NCI-H2196 treated with DMSO at 0.1 percent for 48 hours (cell line): ENCODE results near the gene SPATA20.

Experiments used
- DNase-seq: peaks from one replicate; lab custom pipeline; 2025; ENCODE audit not compliant: unreplicated experiment; lab: John Stamatoyannopoulos, UW

SPATA20 gene

DNA sequence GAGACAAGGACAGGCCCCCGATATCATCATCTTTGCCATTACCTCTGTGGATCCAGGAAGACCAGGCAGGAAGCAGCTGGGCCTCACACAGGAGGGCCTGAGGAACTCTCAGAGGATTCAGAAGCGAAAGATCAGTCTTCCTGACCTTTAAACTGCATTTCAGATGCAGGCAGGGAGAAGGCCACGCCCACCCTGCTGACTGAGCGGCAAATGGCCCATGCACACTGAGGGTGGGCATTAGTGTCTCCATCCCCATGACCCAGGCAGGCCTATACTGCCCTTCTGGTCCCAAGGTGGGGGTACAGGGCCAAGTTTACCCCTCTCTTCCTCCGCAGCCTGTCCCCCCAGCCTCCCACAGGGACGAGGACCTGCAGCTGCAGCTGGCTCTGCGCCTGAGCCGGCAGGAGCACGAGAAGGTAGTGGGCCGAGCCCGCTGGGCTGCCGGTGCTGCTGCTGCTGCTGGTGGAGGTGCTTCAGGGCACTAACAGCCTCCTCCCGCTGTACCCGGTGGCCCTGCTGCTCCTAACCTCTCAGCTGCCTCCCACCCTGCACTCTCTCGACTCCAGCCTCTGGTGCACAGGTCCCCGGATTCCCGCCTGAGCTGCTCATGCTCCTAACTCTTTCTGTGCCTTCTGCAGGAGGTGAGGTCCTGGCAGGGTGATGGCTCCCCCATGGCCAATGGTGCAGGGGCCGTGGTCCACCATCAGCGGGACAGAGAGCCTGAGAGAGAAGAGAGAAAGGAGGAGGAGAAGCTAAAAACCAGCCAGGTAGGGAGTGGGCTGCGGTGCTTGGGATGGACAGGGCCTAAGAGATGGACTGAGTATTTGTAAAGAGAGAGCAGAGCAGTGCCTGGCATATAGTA is 8.2 kb upstream of the SPATA20 start:
- no peak for DNase-seq

DNA sequence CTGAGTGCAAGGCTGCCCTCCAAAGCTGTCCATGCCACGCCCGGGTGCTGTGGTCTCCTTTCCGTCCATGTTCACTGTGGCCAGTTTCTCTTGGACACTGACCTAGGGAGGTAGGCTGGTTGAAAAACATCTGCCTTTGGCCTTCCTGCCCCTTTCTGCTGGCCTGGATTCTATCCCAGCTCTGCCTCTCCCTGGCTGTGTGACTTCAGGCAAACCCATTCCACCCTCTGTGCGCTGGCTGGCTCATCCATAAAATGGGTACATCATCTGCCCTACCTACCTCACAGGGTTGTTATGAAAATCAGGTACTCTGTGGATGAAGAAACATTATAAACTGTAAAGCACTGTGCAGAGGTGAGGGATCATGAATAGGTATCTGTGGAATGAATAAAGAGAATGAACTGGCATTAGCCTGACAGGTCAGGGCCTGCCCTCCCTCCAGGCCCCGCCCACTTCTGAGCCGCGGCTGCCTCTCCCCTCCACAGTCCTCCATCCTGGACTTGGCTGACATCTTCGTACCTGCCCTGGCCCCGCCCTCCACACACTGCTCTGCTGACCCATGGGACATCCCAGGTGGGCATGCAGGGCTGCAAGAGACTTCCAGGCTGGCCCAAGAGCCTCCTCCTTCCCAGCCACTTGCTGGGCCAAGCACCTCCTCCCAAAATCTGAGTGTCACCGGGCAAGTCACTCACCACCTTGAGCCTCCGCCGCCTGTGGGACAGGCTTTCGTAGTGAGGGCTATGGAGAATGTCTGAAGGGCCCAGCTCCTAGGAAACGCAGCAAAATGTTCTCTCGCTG is 7.0 kb upstream of the SPATA20 start:
- peak; percentile 39 for DNase-seq

- DNase-seq, result no peak
Observed at GRCh38 chr17:50540560-50541401, 6.2 kb upstream of the SPATA20 start.

GRCh38 chr17:50541402-50541715 is 5.6 kb upstream of the SPATA20 start:
- DNase-seq, result no peak

- peak; percentile 53 for DNase-seq
Observed at GRCh38 chr17:50541716-50542688, 5.0 kb upstream of the SPATA20 start.

DNA sequence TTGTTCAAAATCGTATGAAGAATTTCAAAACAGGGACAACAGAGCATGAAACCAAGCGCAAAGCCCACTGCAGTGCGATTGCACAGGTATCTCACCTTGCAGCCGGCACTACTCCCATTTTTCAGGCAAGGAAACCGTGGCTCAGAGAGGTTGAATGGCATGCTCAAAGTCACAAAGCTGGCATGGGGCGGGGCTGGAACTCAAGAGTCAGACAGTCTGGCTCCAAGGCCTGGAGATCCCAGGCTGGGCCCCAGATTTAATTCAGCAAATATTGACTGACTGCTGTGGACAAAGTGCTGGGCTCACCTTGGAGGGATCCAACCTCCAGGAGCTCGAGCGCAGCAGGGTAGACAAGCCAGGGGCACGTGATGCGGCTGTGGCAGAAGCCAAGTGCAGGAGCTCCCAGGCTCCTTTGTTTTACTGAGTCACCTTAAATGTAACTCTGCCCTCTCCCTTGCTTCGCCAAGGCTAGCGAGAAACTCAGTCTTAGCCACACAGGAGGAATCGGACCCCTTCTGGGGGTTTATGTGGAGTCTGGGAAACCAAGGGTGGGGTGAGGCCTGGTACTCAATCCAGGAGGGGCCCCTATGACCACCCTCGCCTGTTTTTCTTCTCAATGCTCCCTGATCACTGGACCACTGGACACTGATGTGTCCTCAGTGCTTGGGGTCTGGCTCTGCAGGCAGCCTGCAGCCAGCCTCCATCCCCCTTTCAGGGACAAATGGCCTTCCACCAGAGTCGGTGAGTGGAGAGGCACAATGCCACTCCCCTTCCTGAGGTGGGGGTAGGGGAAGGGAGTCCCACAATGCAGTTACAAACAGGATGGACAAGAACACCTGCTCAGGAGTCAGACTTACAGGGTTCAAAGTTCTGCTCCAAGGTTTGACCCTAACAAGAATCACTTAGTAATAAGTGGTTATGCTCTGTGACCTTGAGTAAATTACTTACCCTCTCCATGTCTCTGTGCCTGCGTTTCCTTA is 3.9 kb upstream of the SPATA20 start:
- peak; percentile 60 for DNase-seq

DNA sequence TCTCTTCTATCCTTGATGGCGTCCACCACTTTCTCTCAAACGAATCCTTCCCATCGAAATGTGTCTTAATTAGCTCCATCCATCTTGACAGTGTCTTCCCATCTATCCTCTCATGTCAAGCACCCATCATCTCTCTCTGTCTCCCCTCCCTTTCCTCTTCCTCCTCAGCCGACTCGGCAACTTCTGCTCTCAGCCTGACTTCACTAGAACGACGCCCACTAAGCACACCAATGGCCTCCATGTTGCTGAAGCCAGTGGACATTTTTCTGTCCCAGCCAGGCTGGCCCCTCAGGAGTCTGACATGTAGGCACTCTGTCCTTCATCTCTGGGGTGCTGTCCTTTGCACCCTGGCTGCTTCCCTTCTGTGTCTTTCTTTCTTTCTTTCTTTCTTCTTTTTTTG is 2.5 kb upstream of the SPATA20 start:
- DNase-seq, result no peak

- DNase-seq, result no peak
Observed at GRCh38 chr17:50545311-50545710, 1.7 kb upstream of the SPATA20 start.

- no peak for DNase-seq
Observed at GRCh38 chr17:50546701-50547034, 306 bp upstream of the SPATA20 start.

DNA sequence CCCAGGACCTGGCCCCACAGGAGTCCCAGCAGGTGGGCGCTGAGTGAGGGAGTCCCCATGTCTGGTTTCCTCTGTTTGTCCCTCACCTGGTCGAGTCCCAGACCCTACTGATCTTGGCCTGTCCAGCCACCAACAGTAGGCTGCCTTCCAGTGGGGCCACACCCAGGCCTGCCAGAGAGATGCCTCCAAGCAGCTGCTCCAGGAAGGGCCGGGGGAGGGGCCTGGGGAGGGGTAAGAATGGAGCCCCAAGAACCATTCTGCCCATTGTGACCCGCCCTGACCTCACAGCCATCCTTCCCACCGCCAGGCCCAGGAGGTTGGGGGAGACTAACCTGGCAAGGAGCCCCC is 736 bp downstream of the SPATA20 start:
- no peak for DNase-seq

- no peak for DNase-seq
Observed at GRCh38 chr17:50548831-50549230, 1.9 kb downstream of the SPATA20 start.

GRCh38 chr17:50549256-50549941 is 2.4 kb downstream of the SPATA20 start:
- no peak for DNase-seq

DNA sequence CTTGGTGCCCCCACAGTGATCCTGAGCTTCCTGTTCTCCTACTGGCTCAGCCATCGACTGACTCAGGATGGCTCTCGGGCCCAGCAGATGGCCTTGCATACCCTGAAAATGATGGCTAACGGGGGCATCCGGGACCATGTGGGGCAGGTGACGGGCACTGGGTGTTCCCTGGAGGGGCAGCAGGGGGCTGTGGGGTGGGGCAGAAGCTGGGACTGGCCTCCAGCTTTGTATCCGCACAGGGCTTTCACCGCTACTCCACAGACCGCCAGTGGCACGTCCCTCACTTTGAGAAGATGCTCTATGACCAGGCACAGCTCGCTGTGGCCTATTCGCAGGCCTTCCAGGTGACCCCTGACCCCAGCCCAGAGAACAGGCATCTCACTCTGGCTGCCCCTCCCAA is 3.0 kb downstream of the SPATA20 start:
- DNase-seq, result no peak

DNA sequence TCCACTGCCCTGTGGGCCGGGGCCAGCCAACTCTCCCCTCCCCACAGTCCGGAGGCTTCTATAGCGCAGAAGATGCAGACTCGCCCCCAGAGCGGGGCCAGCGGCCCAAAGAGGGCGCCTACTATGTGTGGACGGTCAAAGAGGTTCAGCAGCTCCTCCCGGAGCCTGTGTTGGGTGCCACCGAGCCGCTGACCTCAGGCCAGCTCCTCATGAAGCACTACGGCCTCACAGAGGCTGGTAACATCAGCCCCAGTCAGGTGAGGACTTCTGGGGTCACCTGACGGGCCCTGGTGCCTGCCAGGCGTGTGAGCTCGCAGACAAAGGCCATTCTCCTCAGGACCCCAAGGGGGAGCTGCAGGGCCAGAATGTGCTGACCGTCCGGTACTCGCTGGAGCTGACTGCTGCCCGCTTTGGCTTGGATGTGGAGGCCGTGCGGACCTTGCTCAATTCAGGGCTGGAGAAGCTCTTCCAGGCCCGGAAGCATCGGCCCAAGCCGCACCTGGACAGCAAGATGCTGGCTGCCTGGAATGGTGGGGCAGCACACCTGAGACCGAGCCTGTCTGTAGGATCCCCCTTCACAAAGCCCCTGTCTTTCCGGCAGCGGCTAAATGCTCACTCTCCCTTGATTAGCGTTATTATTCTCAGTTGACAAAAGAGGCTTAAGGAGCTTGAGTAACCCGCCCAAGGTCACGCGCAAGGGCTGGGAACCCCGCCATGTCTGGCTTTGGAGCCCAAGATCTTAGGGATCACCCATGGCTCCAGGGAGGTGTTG is 3.9 kb downstream of the SPATA20 start:
- DNase-seq, result peak; percentile 72

DNA sequence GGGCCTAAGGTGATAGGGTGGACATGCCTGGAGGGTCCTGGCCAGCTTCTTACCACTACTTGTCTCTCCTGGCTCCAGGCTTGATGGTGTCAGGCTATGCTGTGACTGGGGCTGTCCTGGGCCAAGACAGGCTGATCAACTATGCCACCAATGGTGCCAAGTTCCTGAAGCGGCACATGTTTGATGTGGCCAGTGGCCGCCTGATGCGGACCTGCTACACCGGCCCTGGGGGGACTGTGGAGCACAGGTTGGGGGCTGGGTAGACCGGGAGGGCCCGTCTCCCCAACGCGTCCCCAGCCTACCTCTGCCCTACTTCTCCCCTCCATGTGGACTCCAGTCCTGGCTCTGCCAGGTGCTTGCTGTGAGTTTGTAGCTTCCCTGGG is 4.5 kb downstream of the SPATA20 start:
- no peak for DNase-seq

DNA sequence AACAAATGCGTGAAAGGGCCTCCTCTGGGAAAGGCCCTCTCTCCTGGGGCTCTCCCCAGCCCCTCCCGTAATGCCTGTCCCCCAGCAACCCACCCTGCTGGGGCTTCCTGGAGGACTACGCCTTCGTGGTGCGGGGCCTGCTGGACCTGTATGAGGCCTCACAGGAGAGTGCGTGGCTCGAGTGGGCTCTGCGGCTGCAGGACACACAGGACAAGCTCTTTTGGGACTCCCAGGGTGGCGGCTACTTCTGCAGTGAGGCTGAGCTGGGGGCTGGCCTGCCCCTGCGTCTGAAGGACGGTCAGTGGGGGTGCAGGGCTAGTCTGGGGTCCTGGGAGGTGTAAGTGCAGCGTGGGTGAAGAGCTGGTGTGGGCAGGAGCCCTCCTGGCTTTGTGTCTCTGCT is 4.9 kb downstream of the SPATA20 start:
- no peak for DNase-seq

DNA sequence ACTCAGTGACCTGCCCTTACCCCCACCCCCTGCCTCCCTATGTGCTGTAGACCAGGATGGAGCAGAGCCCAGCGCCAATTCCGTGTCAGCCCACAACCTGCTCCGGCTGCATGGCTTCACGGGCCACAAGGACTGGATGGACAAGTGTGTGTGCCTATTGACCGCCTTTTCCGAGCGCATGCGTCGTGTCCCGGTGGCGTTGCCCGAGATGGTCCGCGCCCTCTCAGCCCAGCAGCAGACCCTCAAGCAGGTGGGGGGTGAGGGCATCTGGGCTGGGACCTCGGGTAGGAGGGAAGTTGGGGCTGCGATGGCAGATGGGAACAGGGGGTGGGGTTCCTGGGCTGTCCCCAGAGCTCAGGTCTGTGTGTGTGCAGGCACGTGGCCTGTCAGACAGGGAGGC is 7.2 kb downstream of the SPATA20 start:
- no peak for DNase-seq

GRCh38 chr17:50556803-50557202 is 9.8 kb downstream of the SPATA20 start:
- DNase-seq, result peak; percentile 93
